Parathyroid adenoma (tissue), 2 donors: ENCODE results near the gene LRP4.

Experiments used
- H2AFZ ChIP-seq: fragments of 300-600 bp; sonication (generic); one replicate; pipeline ENCODE4 v1.7.0; 2017; ENCODE audit warnings: antibody characterized with exemption, mild to moderate bottlenecking
- H3K27ac ChIP-seq: fragments of 300-600 bp; sonication (generic); one replicate; pipeline ENCODE4 v1.7.0; 2017
- H3K27me3 ChIP-seq: fragments of 300-600 bp; sonication (generic); one replicate; pipeline ENCODE4 v1.7.0; 2017; ENCODE audit warnings: low read length; ENCODE audit not compliant: control insufficient read depth, insufficient read depth
- H3K36me3 ChIP-seq: fragments of 300-600 bp; sonication (generic); one replicate; pipeline ENCODE4 v1.7.0; 2017; ENCODE audit warnings: low read length; ENCODE audit not compliant: control insufficient read depth, insufficient read depth
- H3K4me1 ChIP-seq: fragments of 300-600 bp; sonication (generic); one replicate; pipeline ENCODE4 v1.7.0; 2017; ENCODE audit warnings: control low read depth
- H3K4me2 ChIP-seq: fragments of 300-600 bp; sonication (generic); one replicate; pipeline ENCODE4 v1.7.0; 2017; ENCODE audit warnings: low read length
- H3K4me3 ChIP-seq: fragments of 300-600 bp; sonication (generic); one replicate; pipeline ENCODE4 v1.7.0; 2017; ENCODE audit warnings: low read depth, low read length
- H3K79me2 ChIP-seq: fragments of 300-600 bp; sonication (generic); one replicate; pipeline ENCODE4 v1.7.0; 2017; ENCODE audit warnings: control low read depth
- H3K9ac ChIP-seq: fragments of 300-600 bp; sonication (generic); one replicate; pipeline ENCODE4 v1.7.0; 2017; ENCODE audit warnings: mild to moderate bottlenecking
- H3K9me3 ChIP-seq: fragments of 300-600 bp; sonication (generic); one replicate; pipeline ENCODE4 v1.7.0; 2017; ENCODE audit warnings: low read length; ENCODE audit not compliant: control insufficient read depth
- CTCF ChIP-seq: fragments of 300-600 bp; sonication (generic); IDR thresholded peaks from one replicate; pipeline ENCODE4 v1.7.0; 2017; ENCODE audit warnings: antibody characterized with exemption, mild to moderate bottlenecking
- donor health status: primary hyperparathyroidism.

The LRP4 gene

GRCh38 chr11:46858920-46859546 is 59.3 kb downstream of the LRP4 start:
- no peak overlapping the region for H3K27ac ChIP-seq
- no peak overlapping the region for H2AFZ ChIP-seq
- no peak overlapping the region for H3K4me2 ChIP-seq
- H3K4me3 ChIP-seq, result no peak overlapping the region
- H3K4me1 ChIP-seq, result no peaks in the 10 kb centered on the region
- H3K36me3 ChIP-seq, result no peaks in the 10 kb centered on the region
- H3K79me2 ChIP-seq, result no peaks in the 10 kb centered on the region
- H3K9ac ChIP-seq, result no peak overlapping the region
- H3K27me3 ChIP-seq, result no peaks in the 10 kb centered on the region
- H3K9me3 ChIP-seq, result no peaks in the 10 kb centered on the region
- no peak for TF ChIP-seq CTCF

GRCh38 chr11:46857666-46858065 is 60.7 kb downstream of the LRP4 start:
- Histone ChIP-seq H3K9ac (no peak overlapping the region), H3K27me3 (no peaks in the 10 kb centered on the region), H3K36me3 (no peaks in the 10 kb centered on the region), H3K27ac (no peak overlapping the region), H2AFZ (no peak overlapping the region), H3K79me2 (no peaks in the 10 kb centered on the region), H3K4me3 (no peak overlapping the region), H3K4me2 (no peak overlapping the region), H3K9me3 (no peaks in the 10 kb centered on the region), H3K4me1 (no peaks in the 10 kb centered on the region)
- no peak for TF ChIP-seq CTCF

- H3K4me1 ChIP-seq, result no peaks in the 10 kb centered on the region
- H3K4me3 ChIP-seq, result no peak overlapping the region
- H3K27ac ChIP-seq, result no peak overlapping the region
Observed at GRCh38 chr11:46856605-46857343, 61.6 kb downstream of the LRP4 start.

GRCh38 chr11:46855863-46856262 is 62.5 kb downstream of the LRP4 start:
- TF ChIP-seq CTCF, result no peak
- Histone ChIP-seq H3K9ac (no peak overlapping the region), H3K27me3 (no peaks in the 10 kb centered on the region), H3K4me1 (no peaks in the 10 kb centered on the region), H3K4me2 (no peak overlapping the region), H3K79me2 (no peaks in the 10 kb centered on the region), H2AFZ (no peak overlapping the region), H3K9me3 (no peaks in the 10 kb centered on the region), H3K36me3 (no peaks in the 10 kb centered on the region), H3K4me3 (no peak overlapping the region), H3K27ac (no peak overlapping the region)

More at GRCh38 chr11:46856605-46857343, 61.6 kb downstream of the LRP4 start:
- H2AFZ ChIP-seq, result no peak overlapping the region
- no peak for TF ChIP-seq CTCF
- H3K27me3 ChIP-seq, result no peaks in the 10 kb centered on the region
- no peak overlapping the region for H3K4me2 ChIP-seq
- H3K9ac ChIP-seq, result no peak overlapping the region
- no peaks in the 10 kb centered on the region for H3K79me2 ChIP-seq
- H3K9me3 ChIP-seq, result no peaks in the 10 kb centered on the region
- H3K36me3 ChIP-seq, result no peaks in the 10 kb centered on the region
